K562 (cell line): ENCODE results near the gene PDIA3. TPM values are rescaled to one million over a fixed set of nuclear protein-coding genes. Genes with fewer than 3 reads are reported as not detected.

Experiments
- AFF4 ChIP-seq: sonication (generic); formaldehyde crosslinking; IDR thresholded peaks from 2 replicates; pipeline ENCODE4 v1.8.0; 2023; ENCODE audit warnings: mild to moderate bottlenecking, missing genetic modification reagents
- BRCA1 ChIP-seq, 2 experiments: fragments of 450-650 bp in 1 of 2; sonication (generic) in 1 of 2; formaldehyde crosslinking in 1 of 2; IDR thresholded peaks; 2 replicates each; pipeline versions ENCODE4 v1.5.0 to v1.6.1; 2017 to 2020; ENCODE audit warnings: mild to moderate bottlenecking in 1 of 2, missing genetic modification reagents in 1 of 2
- CHD1 ChIP-seq: fragments of 200-600 bp; sonication (generic); IDR thresholded peaks from one replicate; pipeline ENCODE4 v1.6.1; 2012; ENCODE audit warnings: mild to moderate bottlenecking, moderate library complexity, low read length, inconsistent platforms
- E2F4 ChIP-seq: sonication (generic); formaldehyde crosslinking; IDR thresholded peaks from 2 replicates; pipeline ENCODE4 v1.8.0; 2022; ENCODE audit warnings: mild to moderate bottlenecking, low read depth, missing genetic modification reagents
- ETV1 ChIP-seq: fragments of 450-650 bp; conservative IDR thresholded peaks from 2 replicates; pipeline ENCODE4 v1.6.1; 2016; ENCODE audit warnings: missing genetic modification characterization, control low read depth, low read depth, missing compliant biosample characterization
- HCFC1 ChIP-seq: IDR thresholded peaks from 2 replicates; pipeline ENCODE4 v1.6.1; 2012; ENCODE audit warnings: low read depth, low read length, improper control_type of control experiment
- JUND ChIP-seq, 2 experiments: IDR thresholded peaks; 2 replicates in 1 of 2; 3 replicates in 1 of 2; pipeline ENCODE4 v1.6.1; 2011; ENCODE audit warnings: borderline replicate concordance in 2 of 2, low read depth in 2 of 2, low read length in 2 of 2, improper control_type of control experiment in 1 of 2, missing biosample characterization in 1 of 2, missing genetic modification characterization in 1 of 2, missing genetic modification reagents in 1 of 2
- KDM4B ChIP-seq, 2 experiments: fragments of 450-650 bp in 1 of 2; sonication (generic) in 1 of 2; IDR thresholded peaks; 2 replicates each; pipeline ENCODE4 v1.6.1; 2016 to 2017; ENCODE audit warnings: borderline replicate concordance in 2 of 2, antibody characterized with exemption in 1 of 2, low read depth in 1 of 2, mild to moderate bottlenecking in 1 of 2
- MXI1 ChIP-seq: IDR thresholded peaks from 2 replicates; pipeline ENCODE4 v1.6.1; 2011; ENCODE audit warnings: low read depth, mild to moderate bottlenecking, improper control_type of control experiment, low read length
- NFIX ChIP-seq: fragments of 250-450 bp; sonication (Bioruptor Pico); IDR thresholded peaks from 2 replicates; pipeline ENCODE4 v1.4.0; 2020; ENCODE audit warnings: low read depth, mild to moderate bottlenecking, moderate library complexity
- SAP30 ChIP-seq: fragments of 200-600 bp; sonication (generic); IDR thresholded peaks from 2 replicates; pipeline ENCODE4 v1.6.1; 2012; ENCODE audit warnings: borderline replicate concordance, low read depth, mild to moderate bottlenecking, moderate library complexity, low read length, control low read depth, inconsistent platforms; ENCODE audit not compliant: insufficient read depth, poor library complexity, severe bottlenecking
- SETDB1 ChIP-seq: IDR thresholded peaks from one replicate; pipeline ENCODE4 v1.6.1; 2012; ENCODE audit warnings: low read length, control low read depth, inconsistent platforms
- STAG1 ChIP-seq: sonication (generic); formaldehyde crosslinking; IDR thresholded peaks from 2 replicates; pipeline ENCODE4 v1.5.0; 2020; ENCODE audit warnings: missing genetic modification reagents, borderline replicate concordance
- TAF7 ChIP-seq: fragments of 450-650 bp; IDR thresholded peaks from 2 replicates; pipeline ENCODE4 v1.6.1; 2016; ENCODE audit warnings: missing genetic modification characterization, missing compliant biosample characterization
- TFE3 ChIP-seq: fragments of 450-650 bp; formaldehyde crosslinking; IDR thresholded peaks from 2 replicates; pipeline ENCODE4 v1.4.0; 2020; ENCODE audit warnings: mild to moderate bottlenecking, mixed read lengths
- ZBTB17 ChIP-seq: fragments of 450-650 bp; formaldehyde crosslinking; IDR thresholded peaks from 2 replicates; pipeline ENCODE4 v1.4.0; 2020; ENCODE audit warnings: mild to moderate bottlenecking
- ZBTB7A ChIP-seq: IDR thresholded peaks from 2 replicates; pipeline ENCODE4 v1.6.1; 2011; ENCODE audit warnings: low read depth, mild to moderate bottlenecking, low read length, moderate library complexity, borderline replicate concordance; ENCODE audit not compliant: control insufficient read depth
- ZNF197 ChIP-seq: fragments of 200-800 bp; sonication (Bioruptor generic); IDR thresholded peaks from 2 replicates; pipeline ENCODE4 v1.6.1; 2016; ENCODE audit warnings: low read depth, missing genetic modification characterization, missing compliant biosample characterization
- polyA plus RNA-seq, 8 experiments: library from polyadenylated mRNA; depleted of rRNA in 4 of 8; stranded (reverse) in 5 of 8; unstranded in 3 of 8; fragments of >200 nt; fragmentation: Nextera tagmentation in 2 of 8; fragmentation: Illumina TruSeq in 1 of 8; extraction: Ambion mirVana in 2 of 8; extraction: Trizol in 1 of 8; gene quantifications; 2 replicates each; pipeline versions ENCODE4 v1.2.1 to v1.2.3, GENCODE V29; 2011 to 2014; ENCODE audit warnings: inconsistent platforms in 1 of 8, missing spikeins in 1 of 8
- total RNA-seq, 7 experiments: library from RNA; depleted of rRNA in 6 of 7; stranded (reverse); fragments of >200 nt in 6 of 7; fragmentation: Illumina TruSeq in 2 of 7; extraction: Trizol in 2 of 7; gene quantifications; 2 replicates each; pipeline versions ENCODE4 v1.2.1 to v1.2.3, GENCODE V29; 2011 to 2021; ENCODE audit warnings: low replicate concordance in 1 of 7

Gene PDIA3
- total and polyA plus RNA-seq, 9 of the 15 experiments (the other 6 are each of a cell fraction or from before 2014, with no cell fraction given), result 13.5 to 386 (median 149) TPM

GRCh38 chr15:43791993-43792760, 45.9 kb downstream of the PDIA3 start, which contains the start of gene SERF2 (continued):
- 0 out of 2 replicates have a peak, but pooled peaks have one; percentile 11 for TF ChIP-seq ETV1
- TF ChIP-seq STAG1 (CRISPR knock-in tag), result peak; percentile 46; the same call in 1 of the 2 replicates
- TF ChIP-seq ZNF197 (CRISPR knock-in tag), result no peak
- TF ChIP-seq ZBTB7A, result peak; percentile 97
- peak; percentile 82 for TF ChIP-seq SAP30
- TF ChIP-seq MXI1, result peak; percentile 57; the same call in 1 of the 2 replicates
- TF ChIP-seq KDM4B (IDR thresholded peaks at IDR 0.05; ENCODE audit: borderline replicate concordance in 2 of 2, low read depth in 1 of 2), result 0 out of 4 replicates have a peak, but pooled peaks of 1 of the 2 experiments have one; percentile 34
- TF ChIP-seq ZBTB17, result 0 out of 2 replicates have a peak, but pooled peaks have one; percentile 28
- TF ChIP-seq JUND (IDR thresholded peaks at IDR 0.05; ENCODE audit: borderline replicate concordance, low read depth, low read length), result peak; percentile 94
- peak; percentile 91; the same call in 1 of the 3 replicates for TF ChIP-seq JUND (tag; IDR thresholded peaks at IDR 0.05; ENCODE audit: borderline replicate concordance, low read depth, low read length)
- TF ChIP-seq AFF4 (CRISPR knock-in tag), result peak; percentile 64; the same call in 1 of the 2 replicates
- peak; percentile 48 for TF ChIP-seq HCFC1
- TF ChIP-seq CHD1, result peak; percentile 77
- TF ChIP-seq BRCA1 (IDR thresholded peaks at IDR 0.05), result no peak
- 0 out of 2 replicates have a peak, but pooled peaks have one; percentile 87 for TF ChIP-seq BRCA1 (CRISPR knock-in tag; IDR thresholded peaks at IDR 0.05)
- peak; percentile 60; the same call in 1 of the 2 replicates for TF ChIP-seq TAF7 (tag)
- TF ChIP-seq E2F4 (CRISPR knock-in tag), result 0 out of 2 replicates have a peak, but pooled peaks have one; percentile 66
- TF ChIP-seq SETDB1, result no peak
- TF ChIP-seq TFE3 (CRISPR knock-in tag), result peak; percentile 99
- no peak for TF ChIP-seq NFIX (CRISPR knock-in tag)
